Naive B cell (primary cell): ENCODE measurements around the gene TTC9C. TPM values are rescaled to one million over a fixed set of nuclear protein-coding genes. Genes with fewer than 3 reads are reported as not detected.
"Not testable (repeated sequence)": the region's sequence is repeated elsewhere in the genome, so short reads cannot be mapped to it uniquely, and the experiment has no call there.

Experiments used
- ATAC-seq, 2 donors: fragments of 150-1000 bp; cut with Tn5 transposase; 2 replicates each; pipeline ENCODE4 v1.10.0; 2021; ENCODE audit warnings: low read depth in 2 of 2, mild to moderate bottlenecking in 2 of 2, moderate library complexity in 2 of 2
- DNase-seq: peaks from one replicate; pipeline ENCODE4 v3.0.0; 2022
- H3K27ac Mint-ChIP-seq, 6 donors: one replicate each; pipeline ENCODE4 v1.8.0; 2020 to 2022; ENCODE audit warnings: mild to moderate bottlenecking in 6 of 6, mixed read lengths in 6 of 6, moderate library complexity in 5 of 6, inconsistent platforms in 2 of 6
- H3K27me3 Mint-ChIP-seq, 3 donors: one replicate each; pipeline ENCODE4 v1.8.0; 2021 to 2022; ENCODE audit warnings: mixed read lengths in 3 of 3, mild to moderate bottlenecking in 1 of 3
- H3K36me3 Mint-ChIP-seq, 2 donors: one replicate each; pipeline ENCODE4 v1.8.0; 2020 to 2022; ENCODE audit warnings: mixed read lengths in 2 of 2, inconsistent platforms in 1 of 2, mild to moderate bottlenecking in 1 of 2
- H3K4me1 Mint-ChIP-seq, 3 donors: one replicate each; pipeline ENCODE4 v1.8.0; 2020 to 2022; ENCODE audit warnings: mixed read lengths in 3 of 3, inconsistent platforms in 1 of 3, mild to moderate bottlenecking in 1 of 3, moderate library complexity in 1 of 3
- H3K4me3 Mint-ChIP-seq, 8 donors: one replicate each; pipeline ENCODE4 v1.8.0; 2020 to 2022; ENCODE audit warnings: mild to moderate bottlenecking in 8 of 8, mixed read lengths in 8 of 8, moderate library complexity in 8 of 8, inconsistent platforms in 2 of 8
- H3K9me3 Mint-ChIP-seq, 7 donors: one replicate each; pipeline ENCODE4 v1.8.0; 2020 to 2022; ENCODE audit warnings: mixed read lengths in 7 of 7, mild to moderate bottlenecking in 5 of 7, inconsistent platforms in 2 of 7, moderate library complexity in 1 of 7
- polyA plus RNA-seq, 6 donors: library from polyadenylated mRNA; unstranded; fragments of 300-500 nt; fragmentation: Illumina TruSeq; gene quantifications; one replicate each; pipeline ENCODE4 v1.2.3, GENCODE V29; 2021; ENCODE audit warnings: low read depth in 6 of 6

The TTC9C gene, protein sequence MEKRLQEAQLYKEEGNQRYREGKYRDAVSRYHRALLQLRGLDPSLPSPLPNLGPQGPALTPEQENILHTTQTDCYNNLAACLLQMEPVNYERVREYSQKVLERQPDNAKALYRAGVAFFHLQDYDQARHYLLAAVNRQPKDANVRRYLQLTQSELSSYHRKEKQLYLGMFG
- 10 to 100 TPM; 12.1 to 45.9 (median 21.6) TPM for polyA plus RNA-seq

DNA sequence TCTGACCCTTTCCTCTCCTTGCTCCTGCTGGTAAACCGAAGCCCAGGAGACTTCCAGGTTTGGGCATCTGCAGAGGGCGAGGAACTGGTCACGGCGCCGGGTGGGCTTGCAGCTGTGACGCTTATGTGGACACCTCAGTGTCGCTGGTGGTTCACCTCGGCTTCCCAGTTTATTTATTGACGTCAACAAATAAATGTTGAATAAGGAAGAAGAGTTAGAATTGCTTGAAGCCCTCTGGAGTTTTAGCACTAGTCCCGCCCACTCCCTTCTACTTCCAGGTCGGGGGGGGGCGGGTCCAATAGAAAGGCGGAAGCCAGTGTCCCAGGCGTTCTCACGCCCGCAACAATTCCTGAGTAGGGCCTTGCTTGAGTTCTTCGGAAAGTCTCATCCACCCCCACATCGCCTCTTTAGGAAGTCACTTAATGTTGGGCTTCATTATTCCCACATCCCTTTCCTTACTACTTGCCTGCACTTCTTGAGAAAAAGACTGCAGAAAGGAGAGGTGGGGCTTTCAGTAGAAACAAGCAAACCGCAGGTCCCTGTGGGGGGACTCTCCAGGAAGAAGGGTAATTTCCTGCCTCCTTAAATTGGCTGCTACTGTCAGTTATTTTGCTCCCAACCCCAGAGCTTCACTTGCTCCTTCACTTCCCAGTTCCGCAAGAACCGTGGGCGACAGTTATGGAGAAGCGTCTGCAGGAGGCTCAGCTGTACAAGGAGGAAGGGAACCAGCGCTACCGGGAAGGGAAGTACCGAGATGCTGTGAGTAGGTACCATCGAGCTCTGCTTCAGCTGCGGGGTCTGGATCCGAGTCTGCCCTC is at the start of gene TTC9C:
Gene TTC9C (plus strand): TSS at position 316 of the 818 bp plus-strand sequence. CDS start 363 bp downstream, at position 679.
- ATAC-seq (peak; percentile 35 to 37), DNase-seq (peak; percentile 85)
- H3K4me1 Mint-ChIP-seq = peaks cover 29 to 56% (median 49%) of the 10 kb centered on the region in 3 donors
- H3K27ac Mint-ChIP-seq = peak within 1 kb of the TSS; percentile 95 to 99 (median 98)
- H3K9me3 Mint-ChIP-seq = no peaks in the 10 kb centered on the region
- H3K36me3 Mint-ChIP-seq = peaks cover 0 to 14% of the 10 kb centered on the region in 2 donors
- H3K4me3 Mint-ChIP-seq = peak within 1 kb of the TSS; percentile 90 to 100 (median 98)
- H3K27me3 Mint-ChIP-seq = no peaks in the 10 kb centered on the region

DNA sequence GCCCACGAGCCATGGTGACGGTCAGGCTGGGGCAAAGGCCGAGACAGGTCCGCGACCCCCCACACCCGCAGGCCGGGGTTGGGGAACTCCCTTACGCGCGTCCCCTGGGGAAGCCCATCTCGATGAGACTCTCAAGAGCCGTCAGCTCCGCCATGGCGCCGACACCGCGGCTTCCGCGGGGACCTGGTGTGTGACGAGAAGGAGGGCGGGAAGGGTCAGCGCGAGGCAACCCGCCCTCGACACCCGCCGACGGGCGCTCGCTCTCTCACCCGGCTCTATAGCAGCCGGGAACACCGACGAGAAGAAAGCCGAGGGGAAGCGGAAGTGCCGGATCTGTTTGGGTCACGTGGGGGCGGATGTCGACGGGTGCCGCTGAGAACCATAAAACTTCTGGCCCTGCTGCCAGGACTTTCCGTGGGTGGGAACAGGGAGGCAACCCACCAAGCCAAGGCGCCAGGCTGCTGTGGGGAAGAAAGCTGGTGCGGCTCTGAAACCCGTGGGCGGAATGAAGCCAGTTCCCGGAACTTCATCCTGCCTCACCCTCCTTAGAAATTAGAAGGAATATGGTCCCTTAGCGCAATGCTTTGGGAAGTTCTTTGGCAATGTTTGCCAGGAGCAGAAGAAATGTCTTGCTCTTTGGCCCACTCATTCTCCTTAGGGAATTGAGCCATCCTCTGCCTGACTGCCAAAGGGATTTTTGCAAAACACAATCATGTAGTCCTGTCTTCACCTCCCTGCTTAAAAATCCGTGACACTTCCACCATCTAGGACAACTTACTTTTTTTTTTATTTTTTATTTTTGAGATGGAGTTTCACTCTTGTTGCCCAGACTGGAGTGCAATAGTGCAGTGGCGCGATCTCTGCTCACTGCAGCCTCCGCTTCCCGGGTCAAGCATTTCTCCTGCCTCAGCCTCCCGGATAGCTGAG is 49.3 kb upstream of the TTC9C start, which contains the start of gene UBXN1:
Gene UBXN1 (minus strand): TSS at position 304 of the 927 bp plus-strand sequence. CDS start 150 bp downstream, at position 154.
- DNase-seq (peak; percentile 85), ATAC-seq (peak; percentile 82 to 87)

DNA sequence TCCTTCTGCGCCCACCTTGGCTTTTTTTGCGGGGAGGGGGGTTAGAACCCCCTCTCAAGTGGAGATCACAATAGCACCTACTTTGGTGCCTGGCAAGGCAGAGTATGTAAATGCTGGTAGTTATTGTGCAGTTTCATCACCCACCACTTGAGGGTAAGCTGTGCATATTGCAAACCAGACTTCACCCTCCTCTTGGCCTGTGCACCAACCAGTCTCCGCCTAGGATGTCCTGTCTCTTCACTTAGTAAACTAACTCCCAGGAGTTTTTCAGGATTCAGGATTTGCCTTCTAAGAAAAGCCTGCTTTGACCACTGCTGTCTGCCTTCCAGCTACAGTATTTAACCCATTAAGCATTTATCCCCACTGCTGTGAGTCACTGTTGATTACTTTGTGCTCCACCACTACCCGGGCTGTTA is 47.5 kb upstream of the TTC9C start:
- no peaks in the 10 kb centered on the region for H3K27me3 Mint-ChIP-seq
- DNase-seq (peak; percentile 28), ATAC-seq (peak; percentile 52 to 59)
- no peaks in the 10 kb centered on the region for H3K9me3 Mint-ChIP-seq
- peak overlapping the region; percentile 52 to 95 (median 78) for H3K4me3 Mint-ChIP-seq
- H3K4me1 Mint-ChIP-seq = peaks cover 22 to 35% (median 33%) of the 10 kb centered on the region in 3 donors
- peak overlapping the region in 4 of 6 donors; percentile 47 to 93 (median 81) for H3K27ac Mint-ChIP-seq
- peaks cover 0 to 13% of the 10 kb centered on the region in 2 donors for H3K36me3 Mint-ChIP-seq

More for the DNA sequence above, 49.3 kb upstream of the TTC9C start, which contains the start of gene UBXN1:
- Mint-ChIP-seq H3K4me3 (peak within 1 kb of the TSS; percentile 75 to 97 (median 94)), H3K36me3 (peaks cover 0 to 21% of the 10 kb centered on the region in 2 donors), H3K27ac (peak within 1 kb of the TSS; percentile 91 to 99 (median 96)), H3K9me3 (no peaks in the 10 kb centered on the region), H3K27me3 (no peaks in the 10 kb centered on the region), H3K4me1 (peaks cover 26 to 44% (median 38%) of the 10 kb centered on the region in 3 donors)

DNA sequence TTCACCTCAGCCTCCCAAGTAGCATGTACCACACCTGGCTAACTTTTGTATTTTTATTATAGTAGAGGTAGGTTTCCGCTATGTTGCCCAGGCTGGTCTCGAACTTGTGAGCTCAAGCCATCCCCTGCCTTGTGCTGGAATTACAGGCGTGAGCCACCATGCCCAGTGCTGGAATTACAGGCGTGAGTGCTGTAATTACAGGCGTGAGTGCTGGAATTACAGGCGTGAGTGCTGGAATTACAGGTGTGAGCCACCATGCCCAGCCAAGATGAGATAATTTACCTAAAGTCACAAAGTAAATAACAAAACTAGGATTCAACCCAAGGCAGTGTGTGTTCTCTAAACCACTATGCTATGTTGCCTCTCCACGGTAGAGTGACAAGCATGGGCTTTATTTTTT is 45.8 kb upstream of the TTC9C start:
- DNase-seq (no peak), ATAC-seq (no peak)
- H3K27ac Mint-ChIP-seq = no peak overlapping the region
- H3K36me3 Mint-ChIP-seq = peaks cover 0 to 6% of the 10 kb centered on the region in 2 donors
- H3K9me3 Mint-ChIP-seq = no peaks in the 10 kb centered on the region
- peaks cover 0 to 6% (median 4%) of the 10 kb centered on the region in 3 donors for H3K27me3 Mint-ChIP-seq
- peaks cover 15 to 19% (median 17%) of the 10 kb centered on the region in 3 donors for H3K4me1 Mint-ChIP-seq
- H3K4me3 Mint-ChIP-seq = no peak overlapping the region

DNA sequence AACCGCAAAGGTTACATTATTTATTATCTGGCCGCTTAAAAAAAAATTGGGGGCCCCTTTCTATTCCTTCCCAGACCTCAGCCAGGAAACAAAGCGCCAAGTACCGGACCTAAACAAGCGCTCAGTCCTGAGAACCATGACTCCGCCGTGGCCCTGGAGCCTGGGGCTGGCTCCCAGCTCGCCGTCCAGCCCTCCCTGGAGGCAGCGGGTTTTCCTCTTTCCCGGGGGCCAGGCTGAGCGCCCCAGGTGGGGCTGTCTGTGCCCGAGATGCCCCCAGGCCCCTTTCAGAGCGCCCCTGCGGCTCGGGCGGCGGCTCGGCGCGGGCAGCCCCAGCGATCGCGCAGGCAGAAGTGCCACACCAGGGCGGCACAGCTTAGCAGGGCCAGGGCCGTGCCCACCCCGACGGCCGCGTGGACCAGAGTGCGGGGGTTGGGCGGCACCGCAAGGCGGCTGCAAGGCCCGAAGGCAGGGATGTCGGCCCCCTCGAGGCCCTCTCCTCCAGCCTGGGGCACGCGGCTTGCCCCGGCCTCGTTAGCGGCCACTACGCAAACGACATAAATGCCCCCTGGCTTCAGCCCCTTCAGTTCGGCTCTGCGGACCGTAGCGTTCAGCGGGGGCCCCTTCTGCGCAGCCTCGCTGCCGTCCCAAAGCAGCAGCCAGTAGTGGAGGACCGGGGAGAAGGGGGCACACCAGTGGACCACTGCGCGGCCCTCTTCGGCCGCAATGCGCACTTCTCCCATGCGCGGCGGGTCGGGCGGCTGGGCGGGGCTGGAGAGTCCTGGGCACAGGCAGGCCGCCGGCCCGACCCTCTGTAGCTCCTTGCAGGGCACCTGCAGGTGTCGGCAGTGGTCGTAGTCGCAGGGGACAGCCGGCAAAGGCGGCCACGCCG is 40.5 kb upstream of the TTC9C start:
- Mint-ChIP-seq H3K4me3 (peak overlapping the region in 3 of 8 donors; percentile 25 to 30 (median 25)), H3K36me3 (peaks cover 4 to 8% of the 10 kb centered on the region in 2 donors), H3K27ac (no peak overlapping the region), H3K9me3 (no peaks in the 10 kb centered on the region), H3K4me1 (no peaks in the 10 kb centered on the region), H3K27me3 (peaks cover 4 to 21% (median 8%) of the 10 kb centered on the region in 3 donors)
- DNase-seq (no peak), ATAC-seq (peak in 1 of 2 donors; percentile 33)

DNA sequence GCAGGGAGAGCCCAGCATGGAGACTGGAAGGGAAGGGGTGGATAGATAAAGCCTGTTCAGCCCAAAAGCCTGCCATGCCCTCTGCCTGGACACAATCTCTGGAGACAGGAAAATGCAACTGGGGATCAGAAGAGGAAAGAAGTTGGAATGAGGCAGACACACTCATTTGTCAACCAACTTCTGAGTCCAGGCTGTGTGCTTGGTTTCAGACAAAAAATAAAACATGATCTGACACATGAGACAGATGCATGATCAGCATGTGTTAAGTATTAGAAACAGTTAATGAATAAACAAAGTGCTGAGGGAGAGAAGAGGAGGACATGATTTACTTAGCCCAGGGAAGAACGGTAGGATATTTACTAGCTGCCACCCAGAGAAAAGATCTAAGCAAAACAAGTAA is 39.8 kb upstream of the TTC9C start:
- Mint-ChIP-seq H3K36me3 (peaks cover 4 to 8% of the 10 kb centered on the region in 2 donors), H3K4me3 (no peak overlapping the region), H3K27ac (no peak overlapping the region), H3K9me3 (no peaks in the 10 kb centered on the region), H3K27me3 (peaks cover 4 to 21% (median 8%) of the 10 kb centered on the region in 3 donors), H3K4me1 (no peaks in the 10 kb centered on the region)
- DNase-seq (no peak), ATAC-seq (no peak)

DNA sequence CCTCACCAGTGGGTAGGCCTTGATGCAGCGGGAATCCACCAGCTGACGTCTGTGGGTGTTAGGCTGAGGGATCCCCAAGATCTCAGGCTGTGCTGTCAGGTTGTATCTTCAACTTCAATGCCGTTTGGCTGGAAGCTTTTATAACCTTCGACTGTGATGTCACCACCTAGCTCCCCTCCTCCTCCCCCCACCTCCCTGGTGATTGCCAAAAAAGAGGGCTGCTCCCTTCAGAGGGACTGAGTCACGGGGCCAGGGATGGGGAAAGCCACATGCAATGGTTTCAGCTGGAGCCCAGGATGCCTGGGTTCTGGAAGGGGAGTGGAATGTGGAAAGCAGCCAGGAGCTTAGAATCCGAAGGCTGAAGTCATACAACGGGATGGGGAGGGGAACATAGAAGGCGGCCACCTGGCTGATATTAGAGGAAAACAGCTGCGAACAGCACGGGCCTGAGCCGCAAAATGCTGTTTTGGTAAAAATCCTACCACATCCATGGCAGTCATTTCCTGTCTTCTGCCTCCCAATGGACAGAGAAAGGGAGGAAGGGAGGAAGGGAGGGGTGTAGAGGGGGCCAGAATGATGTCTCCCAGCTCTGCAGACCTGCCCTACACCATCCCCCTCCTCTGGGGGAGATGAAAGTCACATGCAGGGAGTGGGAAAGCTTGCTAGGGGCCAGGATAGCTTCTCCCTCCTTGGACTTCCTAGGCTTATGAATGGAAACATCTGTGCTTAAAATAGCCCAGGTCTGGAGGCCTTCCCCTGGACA is 38.7 kb upstream of the TTC9C start, which contains the start of gene LRRN4CL:
Gene LRRN4CL (minus strand): TSS at position 110 of the 763 bp plus-strand sequence. CDS start 1,022 bp downstream, outside the sequence.
- DNase-seq (no peak), ATAC-seq (no peak)
- no peaks in the 10 kb centered on the region for H3K9me3 Mint-ChIP-seq
- H3K4me3 Mint-ChIP-seq = peak within 1 kb of the TSS in 1 of 8 donors; percentile 83
- peaks cover 4 to 21% (median 8%) of the 10 kb centered on the region in 3 donors for H3K27me3 Mint-ChIP-seq
- H3K4me1 Mint-ChIP-seq = peaks cover 2 to 3% (median 3%) of the 10 kb centered on the region in 3 donors
- peak within 1 kb of the TSS in 2 of 6 donors; percentile 53 to 76 for H3K27ac Mint-ChIP-seq
- H3K36me3 Mint-ChIP-seq = peaks cover 4 to 8% of the 10 kb centered on the region in 2 donors

DNA sequence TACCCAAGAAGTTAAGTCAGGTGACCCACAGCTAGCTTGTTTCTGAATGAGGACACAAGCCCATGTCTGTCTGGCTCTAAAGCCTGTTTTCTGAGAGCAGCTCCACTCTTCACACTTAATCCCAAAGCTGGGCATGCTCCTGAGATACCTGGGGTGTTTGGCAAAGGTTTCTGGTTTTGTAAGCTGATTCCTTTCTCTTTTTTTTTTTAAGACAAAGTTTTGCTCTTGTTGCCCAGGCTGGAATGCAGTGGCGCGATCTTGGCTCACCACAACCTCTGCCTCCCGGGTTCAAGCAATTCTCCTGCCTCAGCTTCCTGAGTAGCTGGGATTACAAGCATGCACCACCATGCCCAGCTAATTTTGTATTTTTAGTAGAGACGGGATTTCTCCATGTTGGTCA is 34.7 kb upstream of the TTC9C start:
- not testable (repeated sequence) for ATAC-seq, DNase-seq, H3K4me3 Mint-ChIP-seq

DNA sequence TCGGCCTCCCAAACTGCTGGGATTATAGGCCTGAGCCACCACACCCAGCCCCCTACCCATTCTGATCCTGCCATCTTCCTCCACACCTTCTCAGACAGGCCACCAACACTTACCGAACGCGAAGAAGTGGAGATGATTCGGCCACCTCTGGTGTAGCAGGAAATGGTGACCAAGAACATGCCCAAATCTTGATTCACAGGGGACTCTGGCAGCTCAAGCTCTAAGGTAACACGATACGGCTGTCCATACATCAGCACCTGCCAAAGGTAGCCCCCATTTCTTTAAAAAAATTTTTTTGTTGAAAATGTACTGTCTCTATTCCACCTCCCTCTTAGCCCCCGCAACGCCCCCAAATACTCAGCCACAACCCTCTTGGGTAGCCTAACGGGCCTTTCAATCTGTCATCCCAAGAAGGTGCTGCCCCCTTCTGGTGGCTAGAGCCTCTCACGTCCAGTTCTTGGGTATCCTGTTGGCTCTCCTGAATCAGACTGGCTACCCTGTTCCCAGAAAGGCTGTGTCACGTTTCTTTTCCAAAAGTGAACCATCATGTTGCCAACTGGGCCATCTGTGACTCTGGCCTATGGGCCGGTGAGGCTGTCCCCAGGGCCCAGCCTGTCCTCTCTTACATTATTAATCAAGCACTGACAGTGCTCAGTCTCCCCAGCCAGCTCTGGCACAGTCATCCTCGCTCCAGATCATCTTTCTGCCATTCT is 33.7 kb upstream of the TTC9C start:
- Mint-ChIP-seq H3K27ac (peak overlapping the region in 2 of 6 donors; percentile 40 to 52), H3K4me3 (no peak overlapping the region), H3K4me1 (peaks cover 7 to 9% (median 7%) of the 10 kb centered on the region in 3 donors), H3K9me3 (no peaks in the 10 kb centered on the region), H3K27me3 (no peaks in the 10 kb centered on the region), H3K36me3 (peaks cover 4 to 8% of the 10 kb centered on the region in 2 donors)
- DNase-seq = peak; percentile 69
- peak; percentile 80 to 89 for ATAC-seq

More for the DNA sequence above, 34.7 kb upstream of the TTC9C start:
- not testable (repeated sequence) for H3K27me3 Mint-ChIP-seq, H3K27ac Mint-ChIP-seq, H3K9me3 Mint-ChIP-seq, H3K4me1 Mint-ChIP-seq, H3K36me3 Mint-ChIP-seq

DNA sequence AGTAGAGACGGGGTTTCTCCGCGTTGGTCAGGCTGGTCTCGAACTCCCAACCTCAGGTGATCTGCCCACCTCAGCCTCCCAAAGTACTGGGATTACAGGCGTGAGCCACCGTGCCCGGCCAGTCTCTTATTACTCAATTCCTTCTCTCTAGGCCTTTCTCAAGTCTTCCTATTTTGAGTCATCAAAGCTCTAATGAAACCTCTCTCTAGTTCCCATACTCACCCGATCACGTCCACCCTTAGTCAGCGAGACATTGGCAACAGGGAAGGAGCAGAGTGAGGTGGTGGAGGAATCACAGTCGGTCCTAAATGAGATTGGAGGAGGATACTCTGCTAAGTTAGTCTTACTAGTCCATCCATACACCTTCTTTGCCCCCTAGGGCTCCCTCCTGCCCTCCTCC is 26.0 kb upstream of the TTC9C start:
- Mint-ChIP-seq H3K4me3 (no peak overlapping the region), H3K27me3 (no peaks in the 10 kb centered on the region), H3K9me3 (no peaks in the 10 kb centered on the region), H3K27ac (peak overlapping the region in 3 of 6 donors; percentile 23 to 87 (median 83)), H3K4me1 (peaks cover 19 to 27% (median 19%) of the 10 kb centered on the region in 3 donors), H3K36me3 (no peaks in the 10 kb centered on the region)
- no peak for DNase-seq
- no peak for ATAC-seq

DNA sequence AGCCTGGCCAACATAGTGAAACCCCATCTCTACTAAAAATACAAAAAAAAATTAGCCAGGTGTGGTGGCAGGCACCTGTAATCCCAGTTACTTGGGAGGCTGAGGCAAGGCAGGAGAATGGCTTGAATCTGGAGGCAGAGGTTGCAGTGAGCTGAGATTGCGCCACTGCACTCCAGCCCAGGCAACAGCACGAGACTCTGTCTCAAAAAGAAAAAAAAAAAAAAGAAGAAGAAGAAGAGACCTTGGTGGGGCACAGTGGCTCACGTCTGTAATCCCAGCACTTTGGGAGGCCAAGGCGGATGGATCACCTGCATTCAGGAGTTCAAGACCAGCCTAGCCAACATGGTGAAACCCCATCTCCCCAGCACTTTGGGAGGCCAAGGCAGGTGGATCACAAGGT is 24.4 kb upstream of the TTC9C start:
- H3K4me3 Mint-ChIP-seq = peak overlapping the region in 1 of 8 donors; percentile 35
- H3K36me3 Mint-ChIP-seq, DNase-seq, ATAC-seq, H3K27me3 Mint-ChIP-seq, H3K27ac Mint-ChIP-seq, H3K9me3 Mint-ChIP-seq: not testable (repeated sequence)
- H3K4me1 Mint-ChIP-seq = peaks cover 36 to 39% (median 36%) of the 10 kb centered on the region in 3 donors
